Naive B cell (primary cell): ENCODE results near the gene IGFBP6. TPM values are rescaled to one million over a fixed set of nuclear protein-coding genes. Genes with fewer than 3 reads are reported as not detected.
"Not testable (repeated sequence)": the region's sequence is repeated elsewhere in the genome, so short reads cannot be mapped to it uniquely, and the experiment has no call there.

ENCODE experiments used
- ATAC-seq, 2 donors: fragments of 150-1000 bp; cut with Tn5 transposase; 2 replicates each; pipeline ENCODE4 v1.10.0; 2021; ENCODE audit warnings: low read depth in 2 of 2, mild to moderate bottlenecking in 2 of 2, moderate library complexity in 2 of 2
- DNase-seq: peaks from one replicate; pipeline ENCODE4 v3.0.0; 2022
- H3K27ac Mint-ChIP-seq, 6 donors: one replicate each; pipeline ENCODE4 v1.8.0; 2020 to 2022; ENCODE audit warnings: mild to moderate bottlenecking in 6 of 6, mixed read lengths in 6 of 6, moderate library complexity in 5 of 6, inconsistent platforms in 2 of 6
- H3K27me3 Mint-ChIP-seq, 3 donors: one replicate each; pipeline ENCODE4 v1.8.0; 2021 to 2022; ENCODE audit warnings: mixed read lengths in 3 of 3, mild to moderate bottlenecking in 1 of 3
- H3K36me3 Mint-ChIP-seq, 2 donors: one replicate each; pipeline ENCODE4 v1.8.0; 2020 to 2022; ENCODE audit warnings: mixed read lengths in 2 of 2, inconsistent platforms in 1 of 2, mild to moderate bottlenecking in 1 of 2
- H3K4me1 Mint-ChIP-seq, 3 donors: one replicate each; pipeline ENCODE4 v1.8.0; 2020 to 2022; ENCODE audit warnings: mixed read lengths in 3 of 3, inconsistent platforms in 1 of 3, mild to moderate bottlenecking in 1 of 3, moderate library complexity in 1 of 3
- H3K4me3 Mint-ChIP-seq, 8 donors: one replicate each; pipeline ENCODE4 v1.8.0; 2020 to 2022; ENCODE audit warnings: mild to moderate bottlenecking in 8 of 8, mixed read lengths in 8 of 8, moderate library complexity in 8 of 8, inconsistent platforms in 2 of 8
- H3K9me3 Mint-ChIP-seq, 7 donors: one replicate each; pipeline ENCODE4 v1.8.0; 2020 to 2022; ENCODE audit warnings: mixed read lengths in 7 of 7, mild to moderate bottlenecking in 5 of 7, inconsistent platforms in 2 of 7, moderate library complexity in 1 of 7
- polyA plus RNA-seq, 6 donors: library from polyadenylated mRNA; unstranded; fragments of 300-500 nt; fragmentation: Illumina TruSeq; gene quantifications; one replicate each; pipeline ENCODE4 v1.2.3, GENCODE V29; 2021; ENCODE audit warnings: low read depth in 6 of 6

The IGFBP6 gene
- polyA plus RNA-seq, 6 donors from 2014 or later = not detected

- no peak for DNase-seq
- Mint-ChIP-seq H3K27me3 (peaks cover 4 to 40% (median 23%) of the 10 kb centered on the region in 3 donors), H3K36me3 (no peaks in the 10 kb centered on the region), H3K4me1 (no peaks in the 10 kb centered on the region), H3K27ac (no peak overlapping the region), H3K9me3 (peaks cover 0 to 1% (median 0%) of the 10 kb centered on the region in 7 donors), H3K4me3 (no peak overlapping the region)
- ATAC-seq = no peak
These were observed 11.1 kb upstream of the IGFBP6 start for GRCh38 chr12:53086361-53086760.

- H3K36me3 Mint-ChIP-seq = no peaks in the 10 kb centered on the region
- no peak overlapping the region for H3K4me3 Mint-ChIP-seq
- H3K27me3 Mint-ChIP-seq = peaks cover 4 to 55% (median 41%) of the 10 kb centered on the region in 3 donors
- H3K9me3 Mint-ChIP-seq = no peaks in the 10 kb centered on the region
- no peaks in the 10 kb centered on the region for H3K4me1 Mint-ChIP-seq
- no peak for DNase-seq
- no peak overlapping the region for H3K27ac Mint-ChIP-seq
- no peak for ATAC-seq
These were observed 7.4 kb upstream of the IGFBP6 start for GRCh38 chr12:53090105-53090504.

GRCh38 chr12:53090554-53090953, 6.9 kb upstream of the IGFBP6 start:
- no peaks in the 10 kb centered on the region for H3K4me1 Mint-ChIP-seq

GRCh38 chr12:53091756-53092155, 5.7 kb upstream of the IGFBP6 start:
- H3K4me3 Mint-ChIP-seq = no peak overlapping the region
- H3K4me1 Mint-ChIP-seq = peaks cover 0 to 3% (median under 1%) of the 10 kb centered on the region in 3 donors
- H3K27me3 Mint-ChIP-seq = peaks cover 5 to 50% (median 35%) of the 10 kb centered on the region in 3 donors
- ATAC-seq (no peak), DNase-seq (no peak)
- H3K27ac Mint-ChIP-seq = no peak overlapping the region
- H3K9me3 Mint-ChIP-seq = no peaks in the 10 kb centered on the region
- H3K36me3 Mint-ChIP-seq = no peaks in the 10 kb centered on the region

More at GRCh38 chr12:53090554-53090953, 6.9 kb upstream of the IGFBP6 start:
- no peak overlapping the region for H3K4me3 Mint-ChIP-seq
- ATAC-seq (no peak), DNase-seq (no peak)
- H3K36me3 Mint-ChIP-seq = no peaks in the 10 kb centered on the region
- H3K27me3 Mint-ChIP-seq = peaks cover 4 to 54% (median 39%) of the 10 kb centered on the region in 3 donors
- H3K9me3 Mint-ChIP-seq = no peaks in the 10 kb centered on the region
- no peak overlapping the region for H3K27ac Mint-ChIP-seq

GRCh38 chr12:53093777-53094393, 3.6 kb upstream of the IGFBP6 start:
- H3K36me3 Mint-ChIP-seq = no peaks in the 10 kb centered on the region
- peak overlapping the region in 1 of 6 donors; percentile 5 for H3K27ac Mint-ChIP-seq
- H3K9me3 Mint-ChIP-seq = no peaks in the 10 kb centered on the region
- no peak for DNase-seq
- ATAC-seq = no peak
- peak overlapping the region in 1 of 8 donors; percentile 22 for H3K4me3 Mint-ChIP-seq
- peaks cover 7 to 48% (median 36%) of the 10 kb centered on the region in 3 donors for H3K27me3 Mint-ChIP-seq
- H3K4me1 Mint-ChIP-seq = peaks cover 16 to 22% (median 18%) of the 10 kb centered on the region in 3 donors

GRCh38 chr12:53094394-53094787, 3.1 kb upstream of the IGFBP6 start:
- H3K27ac Mint-ChIP-seq = peak overlapping the region in 1 of 6 donors; percentile 5
- H3K27me3 Mint-ChIP-seq = peaks cover 7 to 44% (median 36%) of the 10 kb centered on the region in 3 donors
- no peak for ATAC-seq
- peak overlapping the region in 2 of 8 donors; percentile 3 to 22 for H3K4me3 Mint-ChIP-seq
- no peaks in the 10 kb centered on the region for H3K9me3 Mint-ChIP-seq
- H3K4me1 Mint-ChIP-seq = peaks cover 20 to 27% (median 23%) of the 10 kb centered on the region in 3 donors
- no peaks in the 10 kb centered on the region for H3K36me3 Mint-ChIP-seq
- DNase-seq = no peak

- not testable (repeated sequence) for ATAC-seq, H3K9me3 Mint-ChIP-seq
- peak overlapping the region in 3 of 8 donors; percentile 12 to 22 (median 18) for H3K4me3 Mint-ChIP-seq
These were observed 2.5 kb upstream of the IGFBP6 start for GRCh38 chr12:53094796-53095595.

GRCh38 chr12:53095596-53095895, 1.9 kb upstream of the IGFBP6 start:
- Mint-ChIP-seq H3K4me3 (peak overlapping the region in 2 of 8 donors; percentile 12 to 18), H3K27me3 (peaks cover 7 to 40% (median 36%) of the 10 kb centered on the region in 3 donors), H3K4me1 (peaks cover 22 to 28% (median 24%) of the 10 kb centered on the region in 3 donors)
- H3K9me3 Mint-ChIP-seq, H3K36me3 Mint-ChIP-seq, DNase-seq, H3K27ac Mint-ChIP-seq, ATAC-seq: not testable (repeated sequence)

More at GRCh38 chr12:53094796-53095595, 2.5 kb upstream of the IGFBP6 start:
- not testable (repeated sequence) for DNase-seq, H3K27ac Mint-ChIP-seq, H3K36me3 Mint-ChIP-seq
- Mint-ChIP-seq H3K4me1 (peaks cover 22 to 28% (median 24%) of the 10 kb centered on the region in 3 donors), H3K27me3 (peaks cover 7 to 44% (median 36%) of the 10 kb centered on the region in 3 donors)

- DNase-seq (no peak), ATAC-seq (no peak)
- no peak overlapping the region for H3K27ac Mint-ChIP-seq
- peaks cover 22 to 28% (median 24%) of the 10 kb centered on the region in 3 donors for H3K4me1 Mint-ChIP-seq
- H3K36me3 Mint-ChIP-seq = no peaks in the 10 kb centered on the region
- H3K9me3 Mint-ChIP-seq = no peaks in the 10 kb centered on the region
- H3K4me3 Mint-ChIP-seq = peak overlapping the region in 6 of 8 donors; percentile 2 to 71 (median 65)
- H3K27me3 Mint-ChIP-seq = peaks cover 7 to 37% (median 35%) of the 10 kb centered on the region in 3 donors
These were observed 1.3 kb upstream of the IGFBP6 start for GRCh38 chr12:53096089-53096741.

GRCh38 chr12:53096759-53097158, 708 bp upstream of the IGFBP6 start:
- peak overlapping the region; percentile 65 to 90 (median 84) for H3K4me3 Mint-ChIP-seq
- H3K9me3 Mint-ChIP-seq = no peaks in the 10 kb centered on the region
- H3K27ac Mint-ChIP-seq = peak overlapping the region in 2 of 6 donors; percentile 14 to 60
- peaks cover 7 to 32% (median 29%) of the 10 kb centered on the region in 3 donors for H3K27me3 Mint-ChIP-seq
- peaks cover 22 to 28% (median 24%) of the 10 kb centered on the region in 3 donors for H3K4me1 Mint-ChIP-seq
- ATAC-seq (no peak), DNase-seq (no peak)
- H3K36me3 Mint-ChIP-seq = no peaks in the 10 kb centered on the region

- peak overlapping the region; percentile 65 to 90 (median 84) for H3K4me3 Mint-ChIP-seq
- peak overlapping the region in 3 of 6 donors; percentile 14 to 60 (median 19) for H3K27ac Mint-ChIP-seq
- no peak for ATAC-seq
- H3K36me3 Mint-ChIP-seq = no peaks in the 10 kb centered on the region
- H3K9me3 Mint-ChIP-seq = no peaks in the 10 kb centered on the region
- H3K4me1 Mint-ChIP-seq = peaks cover 22 to 28% (median 25%) of the 10 kb centered on the region in 3 donors
- no peak for DNase-seq
- H3K27me3 Mint-ChIP-seq = peaks cover 7 to 28% (median 25%) of the 10 kb centered on the region in 3 donors
These were observed 282 bp upstream of the IGFBP6 start for GRCh38 chr12:53097207-53097563.

GRCh38 chr12:53098354-53098981, 1.0 kb downstream of the IGFBP6 start:
- peaks cover 25 to 35% (median 35%) of the 10 kb centered on the region in 3 donors for H3K4me1 Mint-ChIP-seq
- H3K27ac Mint-ChIP-seq = peak overlapping the region in 1 of 6 donors; percentile 62

More at GRCh38 chr12:53098354-53098981, 1.0 kb downstream of the IGFBP6 start:
- no peak for ATAC-seq
- Mint-ChIP-seq H3K36me3 (no peaks in the 10 kb centered on the region), H3K27me3 (peaks cover 7 to 23% (median 21%) of the 10 kb centered on the region in 3 donors), H3K9me3 (no peaks in the 10 kb centered on the region), H3K4me3 (peak overlapping the region; percentile 65 to 90 (median 84))
- DNase-seq = no peak
